ENCODE measurements around the gene SPO11.

DNA sequence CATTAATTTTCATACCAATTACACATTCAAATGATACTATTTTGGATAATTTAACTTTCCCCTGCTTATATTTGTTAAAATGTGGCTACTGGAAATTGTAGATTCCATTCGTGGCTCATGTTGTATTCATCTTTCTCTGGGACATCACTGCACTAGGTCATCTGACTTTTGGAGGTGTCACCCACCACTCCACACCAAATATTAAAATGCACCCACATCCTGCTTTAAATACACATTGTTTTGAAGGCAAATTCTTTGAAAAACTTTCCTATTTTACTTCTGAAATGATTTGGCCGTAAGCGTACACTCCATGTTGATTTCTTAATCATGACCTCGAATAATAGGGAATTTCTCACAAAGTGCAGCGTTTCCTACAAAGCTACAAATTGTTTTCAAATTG lies 52.9 kb downstream of the SPO11 start:
- TF ChIP-seq, protein P1, sequence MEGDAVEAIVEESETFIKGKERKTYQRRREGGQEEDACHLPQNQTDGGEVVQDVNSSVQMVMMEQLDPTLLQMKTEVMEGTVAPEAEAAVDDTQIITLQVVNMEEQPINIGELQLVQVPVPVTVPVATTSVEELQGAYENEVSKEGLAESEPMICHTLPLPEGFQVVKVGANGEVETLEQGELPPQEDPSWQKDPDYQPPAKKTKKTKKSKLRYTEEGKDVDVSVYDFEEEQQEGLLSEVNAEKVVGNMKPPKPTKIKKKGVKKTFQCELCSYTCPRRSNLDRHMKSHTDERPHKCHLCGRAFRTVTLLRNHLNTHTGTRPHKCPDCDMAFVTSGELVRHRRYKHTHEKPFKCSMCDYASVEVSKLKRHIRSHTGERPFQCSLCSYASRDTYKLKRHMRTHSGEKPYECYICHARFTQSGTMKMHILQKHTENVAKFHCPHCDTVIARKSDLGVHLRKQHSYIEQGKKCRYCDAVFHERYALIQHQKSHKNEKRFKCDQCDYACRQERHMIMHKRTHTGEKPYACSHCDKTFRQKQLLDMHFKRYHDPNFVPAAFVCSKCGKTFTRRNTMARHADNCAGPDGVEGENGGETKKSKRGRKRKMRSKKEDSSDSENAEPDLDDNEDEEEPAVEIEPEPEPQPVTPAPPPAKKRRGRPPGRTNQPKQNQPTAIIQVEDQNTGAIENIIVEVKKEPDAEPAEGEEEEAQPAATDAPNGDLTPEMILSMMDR (IDR thresholded peaks at IDR 0.05) = no peak
- no peak for TF ChIP-seq POLR2A (IDR thresholded peaks at IDR 0.05)

Measured in right lobe of liver (tissue), 4 donors.